Lower lobe of right lung (tissue), 2 donors: Measurements from ENCODE around the gene NFIA. TPM values are rescaled to one million over a fixed set of nuclear protein-coding genes. Genes with fewer than 3 reads are reported as not detected.

Experiments
- ATAC-seq, 2 donors: fragments of 200-7000 bp; cut with Tn5 transposase; one replicate each; pipeline ENCODE4 v1.9.1; 2020 to 2022; ENCODE audit warnings: mild to moderate bottlenecking in 2 of 2, moderate library complexity in 2 of 2
- DNase-seq: peaks from one replicate; pipeline ENCODE4 v3.0.0-alpha.2; 2020
- H3K27ac ChIP-seq: fragments of 200-600 bp; one replicate; pipeline ENCODE4 v1.8.0; 2022
- H3K27me3 ChIP-seq: fragments of 200-600 bp; one replicate; pipeline ENCODE4 v1.8.0; 2022; ENCODE audit warnings: low read depth
- H3K36me3 ChIP-seq: fragments of 200-600 bp; one replicate; pipeline ENCODE4 v1.8.0; 2022; ENCODE audit warnings: mild to moderate bottlenecking
- H3K4me1 ChIP-seq: fragments of 200-600 bp; one replicate; pipeline ENCODE4 v1.8.0; 2022
- H3K4me3 ChIP-seq: fragments of 200-600 bp; one replicate; pipeline ENCODE4 v1.8.0; 2022; ENCODE audit warnings: mild to moderate bottlenecking
- H3K9me3 ChIP-seq: fragments of 200-600 bp; one replicate; pipeline ENCODE4 v1.8.0; 2022
- intact Hi-C: fragments of 100-400 bp; cut with DNase I; formaldehyde crosslinking; loops from one replicate; pipeline ENCODE4 v1.11.0; 2022
- total RNA-seq: library from RNA; stranded (reverse); fragmentation: NEBNext Ultra II Directional; extraction: Animal tissue kit (Norgen Biotek cat#: 25700); gene quantifications from one replicate; pipeline ENCODE4 v1.2.1, GENCODE V29; 2021
- TF ChIP-seq, protein P1 (sequence below): fragments of 200-600 bp; IDR thresholded peaks from one replicate; pipeline ENCODE4 v1.8.0; 2022; ENCODE audit warnings: antibody characterized with exemption, mild to moderate bottlenecking
- donor health status: DM: no; HTN: yes; CAD: no; lungs with severe emphysema.

The NFIA gene
- total RNA-seq, 1 donor from 2014 or later: 70.0 TPM

DNA sequence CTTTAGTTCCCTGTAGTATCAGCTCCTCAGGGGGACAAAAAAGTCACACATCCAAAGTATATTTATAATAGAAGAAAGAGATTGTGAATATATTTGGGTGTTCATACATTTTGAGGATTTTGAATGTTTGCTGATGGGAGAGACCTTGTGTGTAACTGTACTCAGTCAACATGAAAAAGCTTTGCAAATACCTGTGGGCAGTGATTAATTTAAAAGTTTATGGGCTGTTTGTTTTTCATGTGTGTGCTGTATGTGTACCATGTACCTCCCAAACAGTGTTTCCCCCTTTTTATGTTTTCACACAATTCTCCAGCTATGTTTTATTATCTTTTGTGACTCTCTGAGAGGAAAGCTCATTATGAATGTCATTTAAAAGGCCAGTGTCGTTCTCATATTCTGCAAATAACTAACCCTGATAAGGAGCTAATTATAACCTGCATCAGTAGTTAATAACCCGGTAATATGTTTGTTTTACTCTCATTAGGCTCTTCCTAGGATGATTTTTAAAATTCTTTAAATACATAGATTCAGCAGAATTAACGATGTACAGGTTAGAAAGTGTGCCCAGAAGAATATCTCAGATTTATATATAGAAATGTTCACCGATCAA, 271.5 kb downstream of the NFIA start:
- ATAC-seq: no peak
- TF ChIP-seq, protein P1, sequence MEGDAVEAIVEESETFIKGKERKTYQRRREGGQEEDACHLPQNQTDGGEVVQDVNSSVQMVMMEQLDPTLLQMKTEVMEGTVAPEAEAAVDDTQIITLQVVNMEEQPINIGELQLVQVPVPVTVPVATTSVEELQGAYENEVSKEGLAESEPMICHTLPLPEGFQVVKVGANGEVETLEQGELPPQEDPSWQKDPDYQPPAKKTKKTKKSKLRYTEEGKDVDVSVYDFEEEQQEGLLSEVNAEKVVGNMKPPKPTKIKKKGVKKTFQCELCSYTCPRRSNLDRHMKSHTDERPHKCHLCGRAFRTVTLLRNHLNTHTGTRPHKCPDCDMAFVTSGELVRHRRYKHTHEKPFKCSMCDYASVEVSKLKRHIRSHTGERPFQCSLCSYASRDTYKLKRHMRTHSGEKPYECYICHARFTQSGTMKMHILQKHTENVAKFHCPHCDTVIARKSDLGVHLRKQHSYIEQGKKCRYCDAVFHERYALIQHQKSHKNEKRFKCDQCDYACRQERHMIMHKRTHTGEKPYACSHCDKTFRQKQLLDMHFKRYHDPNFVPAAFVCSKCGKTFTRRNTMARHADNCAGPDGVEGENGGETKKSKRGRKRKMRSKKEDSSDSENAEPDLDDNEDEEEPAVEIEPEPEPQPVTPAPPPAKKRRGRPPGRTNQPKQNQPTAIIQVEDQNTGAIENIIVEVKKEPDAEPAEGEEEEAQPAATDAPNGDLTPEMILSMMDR: no peak
- no peaks in the 10 kb centered on the region for H3K9me3 ChIP-seq
- H3K27me3 ChIP-seq: no peaks in the 10 kb centered on the region
- intact Hi-C loops: no loop called here
- peaks cover 20% of the 10 kb centered on the region for H3K36me3 ChIP-seq
- no peak overlapping the region for H3K27ac ChIP-seq
- H3K4me1 ChIP-seq: no peaks in the 10 kb centered on the region
- no peak for DNase-seq
- no peak overlapping the region for H3K4me3 ChIP-seq

DNA sequence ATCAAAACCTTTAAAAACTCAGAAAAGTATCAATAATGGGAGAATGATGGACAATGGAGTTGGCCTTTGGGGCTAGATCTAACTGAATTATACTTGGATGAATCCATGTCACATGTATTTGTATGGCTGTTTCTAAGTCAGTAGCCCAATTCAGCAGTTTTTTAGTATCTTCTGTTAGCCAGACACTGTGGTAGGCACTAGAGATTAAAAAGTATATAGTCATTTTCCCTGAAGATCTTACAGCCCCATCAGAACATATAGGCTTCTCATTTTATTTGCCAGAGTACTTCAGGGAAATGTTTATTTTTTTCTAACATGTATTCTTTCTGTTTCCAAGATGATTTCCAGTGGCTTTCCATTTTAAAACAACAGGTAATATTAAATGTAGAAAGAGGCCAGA, 273.7 kb downstream of the NFIA start:
- Histone ChIP-seq H3K4me1 (no peaks in the 10 kb centered on the region), H3K9me3 (no peaks in the 10 kb centered on the region), H3K36me3 (peaks cover 37% of the 10 kb centered on the region), H3K4me3 (no peak overlapping the region), H3K27ac (no peak overlapping the region), H3K27me3 (no peaks in the 10 kb centered on the region)
- intact Hi-C loops: no loop called here
- TF ChIP-seq, protein P1: no peak
- DNase-seq (no peak), ATAC-seq (no peak)

DNA sequence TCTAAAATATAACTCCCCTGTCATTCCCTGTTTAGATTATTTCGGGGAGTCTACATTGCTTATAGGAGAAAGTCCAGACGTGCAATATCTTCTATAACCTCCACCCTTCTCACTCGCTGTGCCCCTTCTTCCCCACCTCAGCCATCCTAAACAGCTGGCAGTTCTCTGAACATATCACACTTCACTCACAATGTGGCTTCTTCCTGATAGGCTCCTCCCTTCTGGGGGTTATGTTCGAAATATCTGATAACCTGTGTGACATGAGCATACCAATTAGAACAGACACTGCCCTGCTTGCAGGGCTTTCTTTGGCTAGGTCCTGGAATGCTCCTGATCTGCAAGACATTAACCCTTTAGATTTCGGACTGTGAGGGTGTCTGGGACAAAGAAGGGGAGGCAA, 274.6 kb downstream of the NFIA start:
- no peak overlapping the region for H3K4me3 ChIP-seq
- no peaks in the 10 kb centered on the region for H3K27me3 ChIP-seq
- no peak for ATAC-seq
- H3K27ac ChIP-seq: no peak overlapping the region
- no peaks in the 10 kb centered on the region for H3K9me3 ChIP-seq
- intact Hi-C loops: no loop called here
- TF ChIP-seq, protein P1: no peak
- H3K4me1 ChIP-seq: no peaks in the 10 kb centered on the region
- DNase-seq: no peak
- H3K36me3 ChIP-seq: peaks cover 37% of the 10 kb centered on the region

DNA sequence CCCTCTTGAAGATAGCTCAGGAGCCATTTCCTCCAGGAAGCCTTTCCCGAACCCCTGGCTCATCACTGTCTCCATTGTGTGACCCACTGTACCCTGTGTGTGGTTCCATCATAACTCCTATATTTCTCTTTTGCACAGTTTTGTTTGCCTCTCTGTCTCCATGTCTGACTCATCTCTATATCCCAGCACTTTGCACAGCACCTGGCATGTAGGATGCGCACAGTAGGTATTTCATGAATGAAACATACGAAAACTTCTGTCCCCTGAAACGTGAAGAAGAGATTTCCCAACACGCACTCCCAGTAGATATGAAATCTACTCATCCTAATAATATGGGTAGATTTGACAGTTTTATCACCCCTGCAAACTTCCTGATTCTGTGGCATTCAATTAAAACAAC, 275.2 kb downstream of the NFIA start:
- Histone ChIP-seq H3K27ac (no peak overlapping the region), H3K36me3 (peaks cover 40% of the 10 kb centered on the region), H3K9me3 (no peaks in the 10 kb centered on the region), H3K4me3 (no peak overlapping the region), H3K4me1 (no peaks in the 10 kb centered on the region), H3K27me3 (no peaks in the 10 kb centered on the region)
- ATAC-seq (no peak), DNase-seq (no peak)
- intact Hi-C loops: no loop called here
- TF ChIP-seq, protein P1: no peak

DNA sequence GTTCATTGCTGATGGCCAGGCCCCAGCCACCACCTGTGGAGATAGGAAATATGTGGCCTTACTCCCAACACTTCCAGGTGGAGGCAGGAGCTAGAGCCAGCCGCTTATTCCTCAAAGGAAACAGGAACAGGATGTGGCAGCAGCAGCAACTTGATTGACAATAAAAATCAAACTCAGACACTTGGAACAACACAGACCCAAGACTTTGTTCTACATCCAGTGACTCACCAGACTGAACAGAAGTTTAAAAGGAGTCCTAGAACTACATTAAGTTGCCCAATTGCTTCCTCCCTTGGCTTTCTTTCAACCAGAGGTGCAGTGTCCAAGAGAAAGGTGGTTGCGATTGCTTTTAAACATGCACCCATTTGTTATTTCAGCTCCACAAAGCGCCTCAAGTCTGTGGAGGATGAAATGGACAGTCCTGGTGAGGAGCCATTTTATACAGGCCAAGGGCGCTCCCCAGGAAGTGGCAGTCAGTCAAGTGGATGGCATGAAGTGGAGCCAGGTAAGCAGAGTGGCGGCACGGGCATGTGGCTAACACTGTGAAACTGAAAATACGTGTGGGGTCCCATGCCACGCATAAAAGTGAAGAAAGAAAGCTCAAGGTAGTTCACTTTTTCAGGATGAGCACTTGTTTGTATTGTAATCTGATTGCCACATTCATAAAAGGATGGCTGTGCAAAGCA, 276.6 kb downstream of the NFIA start:
- no peaks in the 10 kb centered on the region for H3K9me3 ChIP-seq
- no peaks in the 10 kb centered on the region for H3K27me3 ChIP-seq
- TF ChIP-seq, protein P1: no peak
- no peak for ATAC-seq
- intact Hi-C loops: no loop called here
- no peak for DNase-seq
- H3K4me1 ChIP-seq: no peaks in the 10 kb centered on the region
- peaks cover 34% of the 10 kb centered on the region for H3K36me3 ChIP-seq
- no peak overlapping the region for H3K4me3 ChIP-seq
- H3K27ac ChIP-seq: no peak overlapping the region
